Measurements from ENCODE around the gene PTPRQ. TPM values are rescaled to one million over a fixed set of nuclear protein-coding genes. Genes with fewer than 3 reads are reported as not detected.

Gene PTPRQ
- polyA plus RNA-seq, 4 donors = 15.0 to 32.7 (median 23.0) TPM

GRCh38 chr12:80714846-80715245 lies 270.8 kb downstream of the PTPRQ start:
- no peak for DNase-seq (ENCODE audit: low read depth in 4 of 4, low spot score in 2 of 4)

- no peak for DNase-seq (ENCODE audit: low read depth in 4 of 4, low spot score in 2 of 4)
Measured at GRCh38 chr12:80715713-80716249, 271.7 kb downstream of the PTPRQ start.

- DNase-seq (ENCODE audit: low read depth in 4 of 4, low spot score in 2 of 4) = no peak
Measured at GRCh38 chr12:80716696-80717469, 272.8 kb downstream of the PTPRQ start, which contains the start of gene MYF5. TSS of gene MYF5 (plus strand) at chr12:80716912. CDS start at chr12:80717064, 152 bp downstream.

GRCh38 chr12:80717856-80718255 lies 273.8 kb downstream of the PTPRQ start:
- DNase-seq (ENCODE audit: low read depth in 4 of 4, low spot score in 2 of 4) = no peak

- no peak for DNase-seq (ENCODE audit: low read depth in 4 of 4, low spot score in 2 of 4)
Measured at GRCh38 chr12:80720516-80720915, 276.5 kb downstream of the PTPRQ start.

- no peak for DNase-seq (ENCODE audit: low read depth in 4 of 4, low spot score in 2 of 4)
Measured at GRCh38 chr12:80721326-80721725, 277.3 kb downstream of the PTPRQ start.
